H1 (cell line): ENCODE results near the gene TVP23A. TPM values are rescaled to one million over a fixed set of nuclear protein-coding genes. Genes with fewer than 3 reads are reported as not detected.

Source experiments
- CTCF ChIA-PET: fragments of 300-600 bp; sonication (Branson Sonifier 250); formaldehyde crosslinking; loops from one replicate; lab custom pipeline; 2021; ENCODE audit not compliant: partially characterized antibody; lab: Charles Lee
- POLR2A ChIA-PET: fragments of 300-600 bp; sonication (Branson Sonifier 250); formaldehyde crosslinking; loops from one replicate; lab custom pipeline; 2021; ENCODE audit warnings: inconsistent platforms; ENCODE audit not compliant: partially characterized antibody; lab: Charles Lee
- DNase-seq, 2 experiments: peaks; one replicate each; pipeline versions ENCODE4 v3.0.0 to v3.0.0-alpha.2; 2010 to 2022; ENCODE audit warnings: low spot score in 2 of 2, low read depth in 1 of 2, mixed read lengths in 1 of 2
- FAIRE-seq: peaks from 2 replicates; lab custom pipeline; 2011; peaks lifted over from hg19 to GRCh38; lab: Jason Lieb, UNC
- H2AFZ ChIP-seq: 2 replicates; pipeline ENCODE4 v1.8.1; 2012; ENCODE audit warnings: low read length, inconsistent platforms
- H2AK5ac ChIP-seq: 2 replicates; pipeline ENCODE4 v1.6.1; 2013; ENCODE audit warnings: low read depth, low read length
- H2BK120ac ChIP-seq: replicated peaks from 2 replicates; pipeline ENCODE3; 2013; ENCODE audit warnings: low read depth, low read length, inconsistent platforms
- H2BK12ac ChIP-seq: 2 replicates; pipeline ENCODE4 v1.6.1; 2013; ENCODE audit warnings: low read depth, low read length
- H2BK15ac ChIP-seq: 2 replicates; pipeline ENCODE4 v1.6.1; 2013; ENCODE audit warnings: low read length
- H2BK20ac ChIP-seq: 2 replicates; pipeline ENCODE4 v1.6.1; 2013; ENCODE audit warnings: low read length
- H2BK5ac ChIP-seq: 2 replicates; pipeline ENCODE4 v1.6.1; 2013; ENCODE audit warnings: low read depth, low read length
- H3K14ac ChIP-seq: 2 replicates; pipeline ENCODE4 v1.6.1; 2013; ENCODE audit warnings: inconsistent platforms; ENCODE audit not compliant: insufficient read length
- H3K18ac ChIP-seq: 2 replicates; pipeline ENCODE4 v1.6.1; 2013; ENCODE audit warnings: low read length; ENCODE audit errors: extremely low read depth
- H3K23ac ChIP-seq: 2 replicates; pipeline ENCODE4 v1.6.1; 2013; ENCODE audit warnings: inconsistent platforms; ENCODE audit not compliant: insufficient read length
- H3K23me2 ChIP-seq: 2 replicates; pipeline ENCODE4 v1.6.1; 2013; ENCODE audit warnings: low read depth, low read length
- H3K27ac ChIP-seq: 2 replicates; pipeline ENCODE4 v1.6.1; 2011; ENCODE audit warnings: low read depth, low read length, inconsistent platforms
- H3K27me3 ChIP-seq, 4 experiments: replicated peaks in 1 of 4; 1 replicate in 1 of 4; 2 replicates in 3 of 4; pipeline versions ENCODE4 v1.6.1 to v1.8.1; 2011 to 2013; ENCODE audit warnings: low read length in 3 of 4, mild to moderate bottlenecking in 3 of 4, inconsistent platforms in 2 of 4, mixed read lengths in 2 of 4, moderate library complexity in 1 of 4; ENCODE audit not compliant: control insufficient read depth in 3 of 4, insufficient read depth in 3 of 4; ENCODE audit errors: extremely low read depth in 1 of 4
- H3K36me3 ChIP-seq, 4 experiments: 2 replicates each; pipeline versions ENCODE4 v1.6.1 to v1.8.1; 2011 to 2013; ENCODE audit warnings: mild to moderate bottlenecking in 4 of 4, low read length in 3 of 4, moderate library complexity in 2 of 4, control low read depth in 1 of 4, inconsistent platforms in 1 of 4; ENCODE audit not compliant: insufficient read depth in 4 of 4, control insufficient read depth in 2 of 4
- H3K4ac ChIP-seq: replicated peaks from 2 replicates; pipeline ENCODE3; 2013; ENCODE audit warnings: low read length, low read depth, mixed read lengths, inconsistent platforms; ENCODE audit not compliant: insufficient read length
- H3K4me1 ChIP-seq, 4 experiments: replicated peaks in 1 of 4; 1 replicate in 1 of 4; 2 replicates in 3 of 4; pipeline versions ENCODE4 v1.6.1 to v1.8.1; 2011 to 2013; ENCODE audit warnings: low read length in 3 of 4, inconsistent platforms in 2 of 4, mixed read lengths in 1 of 4; ENCODE audit not compliant: insufficient read depth in 4 of 4, control insufficient read depth in 3 of 4
- H3K4me2 ChIP-seq, 2 experiments: 2 replicates each; pipeline versions ENCODE4 v1.6.1 to v1.8.1; 2011 to 2013; ENCODE audit warnings: low read depth in 2 of 2, low read length in 2 of 2, control low read depth in 1 of 2, inconsistent platforms in 1 of 2, mild to moderate bottlenecking in 1 of 2; ENCODE audit not compliant: insufficient read depth in 1 of 2
- H3K4me3 ChIP-seq, 4 experiments: fragments of 200-600, 300-600 bp in 1 of 4; sonication (generic), shearing (Covaris generic), sonication (Bioruptor Twin) in 1 of 4; 2 replicates each; pipeline versions ENCODE4 v1.5.1 to v1.8.1; 2011 to 2016; ENCODE audit warnings: low read length in 4 of 4, low read depth in 3 of 4, control low read depth in 2 of 4, inconsistent platforms in 2 of 4, mild to moderate bottlenecking in 2 of 4, mixed read lengths in 1 of 4, moderate library complexity in 1 of 4; ENCODE audit not compliant: insufficient read depth in 2 of 4; ENCODE audit errors: extremely low read depth in 1 of 4
- H3K56ac ChIP-seq: replicated peaks from 2 replicates; pipeline ENCODE3; 2013; ENCODE audit warnings: low read depth, mild to moderate bottlenecking, mixed read lengths, low read length, inconsistent platforms; ENCODE audit not compliant: insufficient read length
- H3K79me1 ChIP-seq: 2 replicates; pipeline ENCODE4 v1.6.1; 2013; ENCODE audit warnings: low read depth, low read length, control low read depth
- H3K79me2 ChIP-seq, 2 experiments: 2 replicates each; pipeline versions ENCODE4 v1.6.1 to v1.8.1; 2012 to 2013; ENCODE audit warnings: low read length in 2 of 2, mild to moderate bottlenecking in 2 of 2, inconsistent platforms in 1 of 2; ENCODE audit not compliant: insufficient read depth in 2 of 2, control insufficient read depth in 1 of 2
- H3K9ac ChIP-seq, 4 experiments: replicated peaks in 1 of 4; 1 replicate in 1 of 4; 2 replicates in 3 of 4; pipeline versions ENCODE4 v1.6.1 to v1.8.1; 2011 to 2013; ENCODE audit warnings: low read depth in 3 of 4, low read length in 3 of 4, control low read depth in 2 of 4, mild to moderate bottlenecking in 2 of 4, moderate library complexity in 2 of 4, inconsistent platforms in 1 of 4; ENCODE audit errors: extremely low read depth in 1 of 4
- H3K9me3 ChIP-seq, 2 experiments: 2 replicates each; pipeline versions ENCODE4 v1.6.1 to v1.8.1; 2012 to 2013; ENCODE audit warnings: mild to moderate bottlenecking in 2 of 2, moderate library complexity in 2 of 2, control low read depth in 1 of 2, inconsistent platforms in 1 of 2, low read depth in 1 of 2, low read length in 1 of 2, mixed read lengths in 1 of 2; ENCODE audit not compliant: insufficient read depth in 2 of 2
- H4K20me1 ChIP-seq, 2 experiments: replicated peaks in 1 of 2; 2 replicates each; pipeline versions ENCODE3 to v1.8.1; 2011 to 2013; ENCODE audit warnings: inconsistent platforms in 2 of 2, low read length in 2 of 2, mild to moderate bottlenecking in 1 of 2; ENCODE audit not compliant: insufficient read depth in 2 of 2, control insufficient read depth in 1 of 2
- H4K5ac ChIP-seq: 2 replicates; pipeline ENCODE4 v1.6.1; 2013; ENCODE audit warnings: low read length, low read depth, mixed read lengths, inconsistent platforms; ENCODE audit not compliant: insufficient read length
- H4K8ac ChIP-seq: 2 replicates; pipeline ENCODE4 v1.8.0; 2013; ENCODE audit warnings: mild to moderate bottlenecking, moderate library complexity, low read length, inconsistent platforms; ENCODE audit not compliant: insufficient read depth; ENCODE audit errors: extremely low read depth
- H4K91ac ChIP-seq: replicated peaks from 2 replicates; pipeline ENCODE3; 2013; ENCODE audit warnings: low read length, mixed read lengths, inconsistent platforms; ENCODE audit not compliant: insufficient read length
- CEBPB ChIP-seq: IDR thresholded peaks from 2 replicates; pipeline ENCODE4 v1.6.1; 2012; ENCODE audit warnings: low read depth, low read length
- TEAD4 ChIP-seq: IDR thresholded peaks from 2 replicates; pipeline ENCODE4 v1.6.1; 2012; ENCODE audit warnings: low read depth, low read length, inconsistent platforms, mixed read lengths
- WGBS, 2 experiments: shearing (Covaris generic) in 1 of 2; methylation state at CpG; one replicate each; pipeline versions ENCODE4 v1.1.6 to v1.1.7; 2013 to 2015; ENCODE audit warnings: low lambda C conversion rate in 2 of 2, mixed read lengths in 2 of 2, inconsistent platforms in 1 of 2, low coverage in 1 of 2, missing lambda C conversion rate in 1 of 2; ENCODE audit not compliant: insufficient replicate concordance in 2 of 2, insufficient coverage in 1 of 2, insufficient read length in 1 of 2; ENCODE audit errors: extremely low coverage in 1 of 2, missing lambda C conversion rate in 1 of 2; 5-methylcytosine and 5-hydroxymethylcytosine counted together
- polyA plus RNA-seq, 7 experiments: library from polyadenylated mRNA; depleted of rRNA in 3 of 7; stranded (reverse) in 5 of 7; unstranded in 2 of 7; fragments of >200 nt in 5 of 7; fragments of 200-250 nt in 2 of 7; gene quantifications; 1 replicate in 5 of 7; 2 replicates in 1 of 7; 4 replicates in 1 of 7; pipeline versions ENCODE4 v1.2.1 to v1.2.3, GENCODE V29; 2011 to 2013; ENCODE audit warnings: missing spikeins in 2 of 7, mixed read lengths in 2 of 7
- total RNA-seq: library from RNA; stranded (reverse); fragmentation: NEBNext Ultra II Directional; extraction: Animal tissue kit (Norgen Biotek cat#: 25700); gene quantifications from 2 replicates; pipeline ENCODE4 v1.2.1, GENCODE V29; 2021

The TVP23A gene
- total and polyA plus RNA-seq, 2 of the 8 experiments (the other 6 are each of a cell fraction or from before 2014, with no cell fraction given), result 2.2 to 3.1 TPM

GRCh38 chr16:10868104-10868595, 49.6 kb upstream of the TVP23A start:
- Histone ChIP-seq H2BK120ac (no peak overlapping the region), H4K20me1 (no peaks in the 10 kb centered on the region), H3K4me1 (peaks cover 0 to 2% (median 0%) of the 10 kb centered on the region in 4 experiments; a peak in 1 of 7 replicates), H3K4me3 (no peak overlapping the region), H3K4ac (no peak overlapping the region), H2AFZ (no peak overlapping the region), H3K79me1 (no peaks in the 10 kb centered on the region), H3K27me3 (no peaks in the 10 kb centered on the region), H2BK5ac (no peak overlapping the region), H3K4me2 (no peak overlapping the region), H2BK20ac (no peak overlapping the region), H2BK15ac (no peak overlapping the region), H4K5ac (no peak overlapping the region), H4K91ac (no peak overlapping the region), H3K9me3 (no peaks in the 10 kb centered on the region), H2AK5ac (no peak overlapping the region), H4K8ac (no peak overlapping the region), H2BK12ac (no peak overlapping the region), H3K23ac (no peak overlapping the region), H3K27ac (no peak overlapping the region), H3K18ac (no peak overlapping the region), H3K14ac (no peak overlapping the region), H3K36me3 (no peaks in the 10 kb centered on the region), H3K79me2 (no peaks in the 10 kb centered on the region), H3K56ac (no peak overlapping the region), H3K9ac (no peak overlapping the region), H3K23me2 (no peaks in the 10 kb centered on the region; the same call in 1 of the 2 replicates)
- TF ChIP-seq TEAD4, result no peak
- peak; percentile 39; the same call in 1 of the 2 replicates for TF ChIP-seq CEBPB
- DNase-seq (no peak), FAIRE-seq (no peak)
- POLR2A ChIA-PET, result interaction anchor here (1.2 kb wide), 1 partner anchor 10 kb away, joined by 4 read pairs; no protein-coding TSS in a partner anchor
- 86% methylated on average over 6 of the region's 6 CpGs; no CpG with 5 or more reads in 1 of the 2 experiments for WGBS, 2 experiments
- CTCF ChIA-PET, result interaction anchor here (1.1 kb wide), 1 partner anchor 11 kb away, joined by 4 read pairs; no protein-coding TSS in a partner anchor
